HepG2 (cell line): ENCODE measurements around the gene PIGO. TPM values are rescaled to one million over a fixed set of nuclear protein-coding genes. Genes with fewer than 3 reads are reported as not detected.

Source experiments
- ARID3A ChIP-seq: IDR thresholded peaks from 2 replicates; pipeline ENCODE4 v1.6.1; 2012; ENCODE audit warnings: low read depth, low read length, improper control_type of control experiment
- ATF2 ChIP-seq: sonication (generic); formaldehyde crosslinking; IDR thresholded peaks from 2 replicates; pipeline ENCODE4 v1.4.0; 2020; ENCODE audit warnings: missing genetic modification reagents
- DZIP1 ChIP-seq: sonication (generic); formaldehyde crosslinking; IDR thresholded peaks from 2 replicates; pipeline ENCODE4 v1.5.0; 2020; ENCODE audit warnings: mild to moderate bottlenecking, missing genetic modification reagents
- HNF4A ChIP-seq: sonication (generic); formaldehyde crosslinking; IDR thresholded peaks from 2 replicates; pipeline ENCODE4 v1.4.0; 2020; ENCODE audit warnings: missing genetic modification reagents
- HOXA5 ChIP-seq: sonication (generic); formaldehyde crosslinking; IDR thresholded peaks from 2 replicates; pipeline ENCODE4 v1.4.0; 2020; ENCODE audit warnings: missing genetic modification reagents
- JDP2 ChIP-seq: sonication (generic); formaldehyde crosslinking; IDR thresholded peaks from 2 replicates; pipeline ENCODE4 v1.8.1; 2022; ENCODE audit warnings: missing genetic modification reagents, borderline replicate concordance
- MAF1 ChIP-seq: sonication (generic); formaldehyde crosslinking; IDR thresholded peaks from 2 replicates; pipeline ENCODE4 v1.5.0; 2020; ENCODE audit warnings: missing genetic modification reagents, borderline replicate concordance
- NBN ChIP-seq: fragments of 450-650 bp; conservative IDR thresholded peaks from 2 replicates; pipeline ENCODE4 v1.6.1; 2017
- PHB2 ChIP-seq: fragments of 450-650 bp; IDR thresholded peaks from 2 replicates; pipeline ENCODE4 v1.6.1; 2018; ENCODE audit not compliant: partially characterized antibody
- PRDM10 ChIP-seq: sonication (generic); formaldehyde crosslinking; IDR thresholded peaks from 2 replicates; pipeline ENCODE4 v1.4.0; 2020; ENCODE audit warnings: low read depth, missing genetic modification reagents
- ZFP91 ChIP-seq: sonication (generic); formaldehyde crosslinking; IDR thresholded peaks from 2 replicates; pipeline ENCODE4 v1.9.0; 2022; ENCODE audit warnings: missing genetic modification reagents, mild to moderate bottlenecking, borderline replicate concordance
- ZNF263 ChIP-seq: sonication (generic); formaldehyde crosslinking; IDR thresholded peaks from 2 replicates; pipeline ENCODE4 v1.4.0; 2020; ENCODE audit warnings: missing genetic modification reagents
- ZNF317 ChIP-seq: sonication (generic); formaldehyde crosslinking; IDR thresholded peaks from 2 replicates; pipeline ENCODE4 v1.5.0; 2020; ENCODE audit warnings: mild to moderate bottlenecking, missing genetic modification reagents
- ZNF362 ChIP-seq: sonication (generic); formaldehyde crosslinking; IDR thresholded peaks from 2 replicates; pipeline ENCODE4 v1.4.0; 2020; ENCODE audit warnings: missing genetic modification reagents, mild to moderate bottlenecking, borderline replicate concordance
- ZNF652 ChIP-seq: IDR thresholded peaks from 2 replicates; pipeline ENCODE4 v1.6.1; 2016; ENCODE audit warnings: low read depth, borderline replicate concordance
- ZNF776 ChIP-seq: sonication (generic); formaldehyde crosslinking; IDR thresholded peaks from 2 replicates; pipeline ENCODE4 v1.4.0; 2020; ENCODE audit warnings: mild to moderate bottlenecking, missing genetic modification reagents
- polyA plus RNA-seq, 8 experiments: library from polyadenylated mRNA; depleted of rRNA in 3 of 8; stranded (reverse) in 7 of 8; unstranded in 1 of 8; fragments of >200 nt; fragmentation: Illumina TruSeq in 4 of 8; extraction: Trizol in 4 of 8; gene quantifications; 2 replicates each; pipeline versions ENCODE4 v1.2.1 to v1.2.3, GENCODE V29; 2011 to 2016; ENCODE audit warnings: low read depth in 4 of 8, missing spikeins in 1 of 8, mixed read lengths in 1 of 8; ENCODE audit not compliant: insufficient read depth in 1 of 8
- total RNA-seq, 5 experiments: library from RNA; depleted of rRNA; stranded (reverse); fragments of >200 nt; fragmentation: Illumina TruSeq; extraction: Trizol; gene quantifications; 2 replicates each; pipeline ENCODE4 v1.2.3, GENCODE V29; 2016; ENCODE audit warnings: low read depth in 1 of 5

PIGO gene
- total and polyA plus RNA-seq, 2 of the 13 experiments (the other 11 are each of a cell fraction or from before 2014, with no cell fraction given): 20.5 to 26.2 TPM

GRCh38 chr9:35071814-35072460 lies 24.5 kb downstream of the PIGO start (continued):
- TF ChIP-seq DZIP1 (CRISPR knock-in tag) (0 out of 2 replicates have a peak, but pooled peaks have one; percentile 22), ZNF362 (CRISPR knock-in tag) (0 out of 2 replicates have a peak, but pooled peaks have one; percentile 6), ARID3A (no peak), ZNF652 (CRISPR knock-in tag) (no peak), HOXA5 (no peak; the same call in 1 of the 2 replicates), ZFP91 (peak; percentile 77), JDP2 (no peak), MAF1 (no peak), NBN (no peak), ZNF776 (peak; percentile 84), ATF2 (CRISPR knock-in tag) (peak; percentile 26; the same call in 1 of the 2 replicates), ZNF263 (CRISPR knock-in tag) (0 out of 2 replicates have a peak, but pooled peaks have one; percentile 29), PHB2 (no peak), HNF4A (CRISPR knock-in tag) (peak; percentile 56; the same call in 1 of the 2 replicates), ZNF317 (CRISPR knock-in tag) (no peak), PRDM10 (CRISPR knock-in tag) (no peak)
